H9 (cell line): ENCODE measurements around the gene JAML. TPM values are rescaled to one million over a fixed set of nuclear protein-coding genes. Genes with fewer than 3 reads are reported as not detected.

Experiments
- DNase-seq: peaks from one replicate; pipeline ENCODE4 v3.0.0-alpha.2; 2017
- H2AFZ ChIP-seq: one replicate; pipeline ENCODE4 v1.6.1; 2013; ENCODE audit warnings: mild to moderate bottlenecking, low read length, control low read depth, moderate library complexity
- H2AK5ac ChIP-seq: 2 replicates; pipeline ENCODE4 v1.6.1; 2013; ENCODE audit warnings: low read length, control low read depth, mixed read lengths; ENCODE audit not compliant: insufficient read length
- H2BK120ac ChIP-seq: one replicate; pipeline ENCODE4 v1.6.1; 2013; ENCODE audit warnings: low read depth, mild to moderate bottlenecking, low read length, control low read depth, inconsistent platforms; ENCODE audit not compliant: poor library complexity, severe bottlenecking
- H2BK12ac ChIP-seq: 2 replicates; pipeline ENCODE4 v1.6.1; 2013; ENCODE audit warnings: low read length, control low read depth, mixed read lengths, low read depth; ENCODE audit not compliant: insufficient read length
- H2BK15ac ChIP-seq: 2 replicates; pipeline ENCODE4 v1.6.1; 2013; ENCODE audit warnings: low read depth, low read length, control low read depth
- H2BK20ac ChIP-seq: one replicate; pipeline ENCODE4 v1.6.1; 2013; ENCODE audit warnings: low read depth, mild to moderate bottlenecking, low read length, control low read depth, inconsistent platforms; ENCODE audit not compliant: poor library complexity, severe bottlenecking
- H2BK5ac ChIP-seq: 2 replicates; pipeline ENCODE4 v1.6.1; 2013; ENCODE audit warnings: low read length, control low read depth, mixed read lengths; ENCODE audit not compliant: insufficient read length
- H3K14ac ChIP-seq: 2 replicates; pipeline ENCODE4 v1.6.1; 2013; ENCODE audit warnings: low read length, control low read depth; ENCODE audit not compliant: insufficient read depth
- H3K18ac ChIP-seq: 2 replicates; pipeline ENCODE4 v1.6.1; 2013; ENCODE audit warnings: low read depth, mild to moderate bottlenecking, mixed read lengths, low read length, control low read depth; ENCODE audit not compliant: insufficient read length
- H3K23ac ChIP-seq: 2 replicates; pipeline ENCODE4 v1.6.1; 2013; ENCODE audit warnings: low read length, control low read depth, mixed read lengths, low read depth; ENCODE audit not compliant: insufficient read length
- H3K23me2 ChIP-seq: 2 replicates; pipeline ENCODE4 v1.6.1; 2013; ENCODE audit warnings: low read depth, mild to moderate bottlenecking, mixed read lengths, low read length, control low read depth; ENCODE audit not compliant: insufficient read length, poor library complexity, severe bottlenecking
- H3K27ac ChIP-seq: 2 replicates; pipeline ENCODE4 v1.5.1; 2013; ENCODE audit warnings: low read length, control low read depth, mixed read lengths, low read depth; ENCODE audit not compliant: insufficient read length
- H3K27me3 ChIP-seq: 2 replicates; pipeline ENCODE4 v1.6.1; 2013; ENCODE audit warnings: low read length, control low read depth, inconsistent platforms; ENCODE audit not compliant: insufficient read depth
- H3K4ac ChIP-seq: 2 replicates; pipeline ENCODE4 v1.6.1; 2013; ENCODE audit warnings: low read depth, mild to moderate bottlenecking, control low read depth, inconsistent platforms, low read length, moderate library complexity
- H3K4me1 ChIP-seq: 2 replicates; pipeline ENCODE4 v1.6.1; 2013; ENCODE audit warnings: low read length, control low read depth, inconsistent platforms; ENCODE audit not compliant: insufficient read depth
- H3K4me2 ChIP-seq: 2 replicates; pipeline ENCODE4 v1.6.1; 2013; ENCODE audit warnings: low read length, control low read depth, mixed read lengths; ENCODE audit not compliant: insufficient read length, insufficient read depth
- H3K56ac ChIP-seq: 2 replicates; pipeline ENCODE4 v1.6.1; 2013; ENCODE audit warnings: low read depth, mild to moderate bottlenecking, mixed read lengths, low read length, control low read depth; ENCODE audit not compliant: insufficient read length
- H3K79me1 ChIP-seq: 2 replicates; pipeline ENCODE4 v1.6.1; 2013; ENCODE audit warnings: low read depth, mild to moderate bottlenecking, moderate library complexity, low read length, control low read depth, inconsistent platforms; ENCODE audit not compliant: insufficient read depth, poor library complexity, severe bottlenecking
- H3K79me2 ChIP-seq: 2 replicates; pipeline ENCODE4 v1.6.1; 2013; ENCODE audit warnings: low read length, control low read depth, inconsistent platforms; ENCODE audit not compliant: insufficient read depth
- H3K9ac ChIP-seq: 2 replicates; pipeline ENCODE4 v1.6.1; 2013; ENCODE audit warnings: low read length, control low read depth, mixed read lengths; ENCODE audit not compliant: insufficient read length; ENCODE audit errors: extremely low read depth
- H3K9me3 ChIP-seq: one replicate; pipeline ENCODE4 v1.6.1; 2013; ENCODE audit warnings: low read depth, low read length, inconsistent platforms; ENCODE audit not compliant: control insufficient read depth
- H3T11ph ChIP-seq: one replicate; pipeline ENCODE4 v1.6.1; 2013; ENCODE audit warnings: mild to moderate bottlenecking, low read length, control low read depth, inconsistent platforms
- H4K20me1 ChIP-seq: one replicate; pipeline ENCODE4 v1.6.1; 2013; ENCODE audit not compliant: control insufficient read depth, insufficient read length, insufficient read depth
- H4K5ac ChIP-seq: 2 replicates; pipeline ENCODE4 v1.6.1; 2013; ENCODE audit warnings: low read depth, mild to moderate bottlenecking, mixed read lengths, low read length, control low read depth; ENCODE audit not compliant: insufficient read length
- H4K8ac ChIP-seq: replicated peaks from 2 replicates; pipeline ENCODE4 v1.6.1; 2013; ENCODE audit warnings: low read length, control low read depth, mixed read lengths, low read depth; ENCODE audit not compliant: insufficient read length
- H4K91ac ChIP-seq: 2 replicates; pipeline ENCODE4 v1.6.1; 2013; ENCODE audit warnings: low read depth, mild to moderate bottlenecking, moderate library complexity, mixed read lengths, low read length, control low read depth; ENCODE audit not compliant: insufficient read length
- H3K27ac Mint-ChIP-seq, 3 experiments: 2 replicates in 2 of 3; 3 replicates in 1 of 3; pipeline ENCODE4 v1.8.0; 2020 to 2021; ENCODE audit warnings: mixed read lengths in 3 of 3, mild to moderate bottlenecking in 1 of 3, moderate library complexity in 1 of 3
- H3K27me3 Mint-ChIP-seq: 2 replicates; pipeline ENCODE4 v1.8.0; 2021; ENCODE audit warnings: low read depth, mild to moderate bottlenecking, moderate library complexity, mixed read lengths
- H3K36me3 Mint-ChIP-seq, 3 experiments: 2 replicates in 2 of 3; 3 replicates in 1 of 3; pipeline ENCODE4 v1.8.0; 2020 to 2021; ENCODE audit warnings: low read depth in 3 of 3, mixed read lengths in 3 of 3; ENCODE audit not compliant: insufficient read depth in 1 of 3
- H3K4me1 Mint-ChIP-seq, 2 experiments: 2 replicates each; pipeline ENCODE4 v1.8.0; 2020; ENCODE audit warnings: mixed read lengths in 2 of 2
- H3K4me3 Mint-ChIP-seq, 2 experiments: 2 replicates in 1 of 2; 3 replicates in 1 of 2; pipeline ENCODE4 v1.8.0; 2020 to 2021; ENCODE audit warnings: mild to moderate bottlenecking in 2 of 2, mixed read lengths in 2 of 2, moderate library complexity in 1 of 2
- H3K9me3 Mint-ChIP-seq, 2 experiments: 2 replicates in 1 of 2; 3 replicates in 1 of 2; pipeline ENCODE4 v1.8.0; 2020; ENCODE audit warnings: mild to moderate bottlenecking in 2 of 2, mixed read lengths in 2 of 2, moderate library complexity in 1 of 2
- total RNA-seq: library from RNA; stranded (reverse); gene quantifications from 2 replicates; pipeline ENCODE4 v1.2.1, GENCODE V29; 2021
- TF ChIP-seq, protein P1 (sequence below): fragments of 200-600 bp; sonication (generic); conservative IDR thresholded peaks from 3 replicates; pipeline ENCODE4 v1.8.0; 2021; ENCODE audit warnings: antibody characterized with exemption, mild to moderate bottlenecking

JAML gene
- total RNA-seq, 1 experiment from 2014 or later, result 0.48 TPM

DNA sequence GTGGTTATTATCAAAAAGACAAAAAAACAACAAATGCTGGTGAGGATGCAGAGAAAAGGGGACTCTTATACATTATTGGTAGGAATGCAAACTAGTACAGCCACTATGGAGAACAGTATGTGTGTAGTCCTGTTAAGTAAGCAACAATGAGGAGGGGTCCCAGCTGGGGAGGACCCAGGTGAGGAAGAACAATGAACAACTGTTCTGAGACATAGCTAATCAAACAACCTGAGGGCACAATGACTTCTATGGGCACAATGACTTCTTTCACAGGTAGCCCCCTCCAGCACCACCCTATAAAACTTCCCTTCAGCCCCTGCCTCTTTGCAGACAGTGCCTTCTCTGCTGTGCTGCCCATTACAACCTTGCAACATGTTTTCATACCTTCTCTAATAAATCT, 5.6 kb downstream of the JAML start:
- Histone ChIP-seq H4K5ac (no peak overlapping the region), H3K27ac (no peak overlapping the region), H3K4ac (no peak overlapping the region), H4K8ac (no peak overlapping the region), H2BK12ac (no peak overlapping the region), H4K20me1 (no peaks in the 10 kb centered on the region), H3K79me1 (no peaks in the 10 kb centered on the region), H2AK5ac (no peak overlapping the region), H2BK5ac (no peak overlapping the region), H3K23me2 (no peaks in the 10 kb centered on the region), H3K4me2 (no peak overlapping the region), H3K9ac (no peak overlapping the region), H2BK15ac (no peak overlapping the region), H2AFZ (no peak overlapping the region), H4K91ac (no peak overlapping the region), H3T11ph (no peak overlapping the region), H2BK20ac (no peak overlapping the region), H3K18ac (no peak overlapping the region), H3K4me1 (no peaks in the 10 kb centered on the region), H3K23ac (no peak overlapping the region), H3K56ac (no peak overlapping the region), H3K79me2 (no peaks in the 10 kb centered on the region), H3K14ac (no peak overlapping the region), H2BK120ac (no peak overlapping the region), H3K9me3 (no peaks in the 10 kb centered on the region), H3K27me3 (no peaks in the 10 kb centered on the region)
- Mint-ChIP-seq H3K4me1 (peaks cover 6 to 8% of the 10 kb centered on the region in 2 experiments; a peak in 3 of 4 replicates), H3K36me3 (peaks cover 0 to 6% (median 0%) of the 10 kb centered on the region in 3 experiments; a peak in 3 of 7 replicates), H3K27me3 (peaks cover 16% of the 10 kb centered on the region), H3K9me3 (peaks cover 0 to 6% of the 10 kb centered on the region in 2 experiments; a peak in 3 of 5 replicates), H3K27ac (no peak overlapping the region), H3K4me3 (no peak overlapping the region)
- TF ChIP-seq, protein P1, sequence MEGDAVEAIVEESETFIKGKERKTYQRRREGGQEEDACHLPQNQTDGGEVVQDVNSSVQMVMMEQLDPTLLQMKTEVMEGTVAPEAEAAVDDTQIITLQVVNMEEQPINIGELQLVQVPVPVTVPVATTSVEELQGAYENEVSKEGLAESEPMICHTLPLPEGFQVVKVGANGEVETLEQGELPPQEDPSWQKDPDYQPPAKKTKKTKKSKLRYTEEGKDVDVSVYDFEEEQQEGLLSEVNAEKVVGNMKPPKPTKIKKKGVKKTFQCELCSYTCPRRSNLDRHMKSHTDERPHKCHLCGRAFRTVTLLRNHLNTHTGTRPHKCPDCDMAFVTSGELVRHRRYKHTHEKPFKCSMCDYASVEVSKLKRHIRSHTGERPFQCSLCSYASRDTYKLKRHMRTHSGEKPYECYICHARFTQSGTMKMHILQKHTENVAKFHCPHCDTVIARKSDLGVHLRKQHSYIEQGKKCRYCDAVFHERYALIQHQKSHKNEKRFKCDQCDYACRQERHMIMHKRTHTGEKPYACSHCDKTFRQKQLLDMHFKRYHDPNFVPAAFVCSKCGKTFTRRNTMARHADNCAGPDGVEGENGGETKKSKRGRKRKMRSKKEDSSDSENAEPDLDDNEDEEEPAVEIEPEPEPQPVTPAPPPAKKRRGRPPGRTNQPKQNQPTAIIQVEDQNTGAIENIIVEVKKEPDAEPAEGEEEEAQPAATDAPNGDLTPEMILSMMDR, result no peak
- DNase-seq, result no peak
